Ishikawa (cell line): Measurements from ENCODE around the gene LTC4S.

Experiments used
- CEBPB ChIP-seq: IDR thresholded peaks from 2 replicates; pipeline ENCODE4 v1.6.1; 2012
- EGR1 ChIP-seq: IDR thresholded peaks from 2 replicates; pipeline ENCODE4 v1.6.1; 2012
- EP300 ChIP-seq: IDR thresholded peaks from 2 replicates; pipeline ENCODE4 v1.6.1; 2012; ENCODE audit warnings: borderline replicate concordance
- FOXM1 ChIP-seq: IDR thresholded peaks from 2 replicates; pipeline ENCODE4 v1.6.1; 2012; ENCODE audit warnings: low read depth, borderline replicate concordance
- REST ChIP-seq: IDR thresholded peaks from 2 replicates; pipeline ENCODE4 v1.6.1; 2012; ENCODE audit warnings: low read depth, mild to moderate bottlenecking
- TCF12 ChIP-seq: IDR thresholded peaks from 2 replicates; pipeline ENCODE4 v1.6.1; 2012; ENCODE audit warnings: low read depth
- TEAD4 ChIP-seq: IDR thresholded peaks from 2 replicates; pipeline ENCODE4 v1.6.1; 2012
- USF1 ChIP-seq: IDR thresholded peaks from 2 replicates; pipeline ENCODE4 v1.6.1; 2012

- TF ChIP-seq FOXM1: no peak
- no peak for TF ChIP-seq TEAD4
- no peak for TF ChIP-seq REST
- TF ChIP-seq USF1: no peak
- TF ChIP-seq EGR1: no peak
- TF ChIP-seq CEBPB: no peak
- no peak for TF ChIP-seq EP300
- no peak for TF ChIP-seq TCF12
Measured at GRCh38 chr5:179814090-179814489, 20.3 kb downstream of the LTC4S start.
